ENCODE results near the gene TPRG1L.

The TPRG1L gene

DNA sequence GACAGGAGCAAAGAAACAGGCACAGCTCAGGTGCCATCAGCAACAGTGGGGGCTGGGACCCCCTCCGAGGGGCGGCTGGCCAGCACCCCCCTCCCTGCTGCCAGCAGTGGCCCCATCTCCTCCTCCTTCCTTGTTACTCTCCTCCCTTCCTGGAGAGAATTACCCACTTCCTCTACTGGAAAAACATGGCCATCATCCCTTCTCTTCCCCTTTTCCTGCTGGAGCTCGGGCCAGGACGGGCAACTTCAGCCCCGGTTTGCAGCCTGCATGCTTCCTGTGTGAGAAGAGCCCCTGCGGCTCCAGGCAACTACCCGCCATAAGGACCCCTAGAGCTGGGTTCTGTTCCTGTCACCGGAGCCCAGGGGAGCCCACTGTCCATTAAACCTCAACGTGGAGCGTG lies 31.1 kb upstream of the TPRG1L start:
- no peak overlapping the region for H3K27ac ChIP-seq (ENCODE audit: extremely low read depth, low read depth, low read length)
- no peaks in the 10 kb centered on the region for H3K36me3 ChIP-seq (ENCODE audit: control insufficient read depth in 2 of 2, insufficient read depth in 1 of 2, low read length in 2 of 2)
- ChIA-PET POLR2A (no interaction called here), CTCF (interaction anchor here (0.6 to 1.5 kb wide), 4 partner anchors 17 to 1013 kb away, joined by 3 to 6 read pairs (median 5); partner anchors contain the start of gene MEGF6)
- H3K4me3 ChIP-seq (ENCODE audit: low read depth, low read length): no peak overlapping the region
- no peaks in the 10 kb centered on the region for H3K9me3 ChIP-seq (ENCODE audit: control insufficient read depth, insufficient read depth, low read depth, low read length)
- H3K4me1 ChIP-seq (ENCODE audit: control insufficient read depth, insufficient read depth, low read length): no peaks in the 10 kb centered on the region
- no peak for TF ChIP-seq ZNF239 (tag by site-specific recombination; IDR thresholded peaks at IDR 0.05)

DNA sequence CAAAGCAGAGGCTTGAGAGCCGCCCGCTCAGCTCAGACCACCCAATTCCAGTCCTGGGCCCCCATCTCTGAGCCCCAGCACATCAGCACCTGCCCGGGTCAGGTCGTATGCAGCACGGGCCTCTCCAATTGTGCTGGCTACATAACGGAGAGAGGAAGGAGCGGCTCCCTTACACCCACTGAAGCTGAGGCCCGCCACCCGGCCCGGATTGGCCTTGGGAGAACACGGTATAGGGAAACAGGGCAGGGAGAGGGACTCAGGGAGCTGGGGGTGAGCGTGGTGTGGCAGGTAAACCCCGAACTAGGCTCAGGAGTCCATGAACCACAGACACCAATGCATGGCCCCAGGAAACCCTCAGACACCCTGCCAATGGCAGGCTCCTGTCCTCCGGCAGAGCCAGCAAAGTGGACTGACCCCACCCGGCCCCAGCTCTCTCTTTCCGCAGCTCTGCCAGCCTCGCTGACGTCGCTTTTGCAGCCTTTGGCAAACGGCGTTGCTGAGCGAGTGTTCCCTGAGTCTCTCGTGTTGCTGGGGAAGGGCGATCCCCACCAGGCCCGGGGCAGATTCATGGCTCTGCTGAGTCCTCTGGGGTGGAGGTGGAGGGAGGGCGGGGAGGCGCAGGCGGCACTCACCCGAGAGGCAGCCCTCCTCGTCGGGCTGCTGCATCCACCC lies 30.0 kb upstream of the TPRG1L start:
- CTCF ChIA-PET: interaction anchor here (0.6 to 1.5 kb wide), 2 partner anchors 20 to 24 kb away, joined by 5 to 6 read pairs; no protein-coding TSS in a partner anchor
- H3K27ac ChIP-seq (ENCODE audit: extremely low read depth, low read depth, low read length): no peak overlapping the region

GRCh38 chr1:3595949-3596348 lies 28.9 kb upstream of the TPRG1L start:
- H3K27ac ChIP-seq (ENCODE audit: extremely low read depth, low read depth, low read length): no peak overlapping the region
- TF ChIP-seq ZNF223 (tag by site-specific recombination; IDR thresholded peaks at IDR 0.05) (no peak), ZNF664 (tag by site-specific recombination; IDR thresholded peaks at IDR 0.05) (no peak), ZNF670 (tag by site-specific recombination; IDR thresholded peaks at IDR 0.05; ENCODE audit: low read depth) (no peak), ZNF623 (tag by site-specific recombination; IDR thresholded peaks at IDR 0.05) (no peak), FEZF1 (tag by site-specific recombination; IDR thresholded peaks at IDR 0.05) (no peak), RBAK (tag by site-specific recombination; IDR thresholded peaks at IDR 0.05) (no peak), GFI1B (tag by site-specific recombination; IDR thresholded peaks at IDR 0.05) (no peak), REPIN1 (tag by site-specific recombination; IDR thresholded peaks at IDR 0.05; ENCODE audit: low read depth) (no peak)
- CTCF ChIA-PET: no interaction called here
- no peak overlapping the region for H3K4me3 ChIP-seq (ENCODE audit: low read depth, low read length)
- H3K9me3 ChIP-seq (ENCODE audit: control insufficient read depth, insufficient read depth, low read depth, low read length): no peaks in the 10 kb centered on the region
- no peaks in the 10 kb centered on the region for H3K4me1 ChIP-seq (ENCODE audit: control insufficient read depth, insufficient read depth, low read length)
- H3K36me3 ChIP-seq (ENCODE audit: control insufficient read depth in 2 of 2, insufficient read depth in 1 of 2, low read length in 2 of 2): no peaks in the 10 kb centered on the region
- POLR2A ChIA-PET: no interaction called here

More for the DNA sequence above, 30.0 kb upstream of the TPRG1L start:
- Histone ChIP-seq H3K4me3 (ENCODE audit: low read depth, low read length) (no peak overlapping the region), H3K36me3 (ENCODE audit: control insufficient read depth in 2 of 2, insufficient read depth in 1 of 2, low read length in 2 of 2) (no peaks in the 10 kb centered on the region), H3K9me3 (ENCODE audit: control insufficient read depth, insufficient read depth, low read depth, low read length) (no peaks in the 10 kb centered on the region), H3K4me1 (ENCODE audit: control insufficient read depth, insufficient read depth, low read length) (no peaks in the 10 kb centered on the region)
- TF ChIP-seq ZNF311 (tag by site-specific recombination; IDR thresholded peaks at IDR 0.05; ENCODE audit: borderline replicate concordance): no peak
- TF ChIP-seq ZNF223 (tag by site-specific recombination; IDR thresholded peaks at IDR 0.05): no peak
- no peak for TF ChIP-seq ZBTB44 (tag by site-specific recombination; IDR thresholded peaks at IDR 0.05)
- no peak for TF ChIP-seq ZNF843 (tag by site-specific recombination; IDR thresholded peaks at IDR 0.05)
- TF ChIP-seq ZNF404 (tag by site-specific recombination; IDR thresholded peaks at IDR 0.05): no peak
- TF ChIP-seq ZIC2 (tag by site-specific recombination; IDR thresholded peaks at IDR 0.05): no peak
- TF ChIP-seq ZNF19 (tag by site-specific recombination; IDR thresholded peaks at IDR 0.05; ENCODE audit: low read depth): no peak
- no peak for TF ChIP-seq KLF7 (tag by site-specific recombination; IDR thresholded peaks at IDR 0.05; ENCODE audit: borderline replicate concordance)
- no peak for TF ChIP-seq ZNF221 (tag by site-specific recombination; IDR thresholded peaks at IDR 0.05; ENCODE audit: borderline replicate concordance)
- no peak for TF ChIP-seq SP7 (tag by site-specific recombination; IDR thresholded peaks at IDR 0.05)
- no peak for TF ChIP-seq WT1 (tag by site-specific recombination; IDR thresholded peaks at IDR 0.05)
- no peak for TF ChIP-seq ZSCAN23 (tag by site-specific recombination; IDR thresholded peaks at IDR 0.05)
- POLR2A ChIA-PET: interaction anchor here (0.7 kb wide), 1 partner anchor 331 kb away, joined by 6 read pairs; no protein-coding TSS in a partner anchor
